ENCODE measurements around the gene CELA1. TPM values are rescaled to one million over a fixed set of nuclear protein-coding genes. Genes with fewer than 3 reads are reported as not detected.

The CELA1 gene
- total RNA-seq, 1 experiment from 2014 or later = not detected

DNA sequence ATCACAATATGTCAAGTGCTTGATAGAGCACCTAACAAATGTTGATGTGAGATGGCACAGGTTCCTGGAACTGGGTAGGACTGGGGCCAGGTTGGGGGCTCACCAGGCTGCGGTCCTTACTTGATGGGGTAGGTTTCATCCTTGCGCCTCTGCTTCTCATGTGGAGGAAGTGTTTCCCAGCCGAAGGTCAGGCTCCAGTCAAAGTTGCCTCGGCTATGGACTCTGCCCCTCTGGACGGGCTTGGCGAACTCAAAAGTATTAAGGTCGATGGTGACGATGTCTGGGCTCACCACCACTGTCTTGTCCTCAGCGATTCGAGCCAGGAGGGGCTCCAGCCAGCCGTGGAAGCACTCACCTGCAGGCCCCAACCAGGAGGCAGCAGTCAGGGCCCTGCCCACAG lies 17.5 kb upstream of the CELA1 start:
- H3K36me3 ChIP-seq (ENCODE audit: insufficient read depth, low read length, poor library complexity, severe bottlenecking) = no peaks in the 10 kb centered on the region
- CTCF ChIA-PET = no interaction called here
- H3K27ac ChIP-seq (ENCODE audit: low read depth, low read length, poor library complexity, severe bottlenecking) = no peak overlapping the region
- no peaks in the 10 kb centered on the region for H3K9me3 ChIP-seq (ENCODE audit: low read depth, low read length, poor library complexity, severe bottlenecking)
- no peak for TF ChIP-seq EZH2 (IDR thresholded peaks at IDR 0.05; ENCODE audit: borderline replicate concordance, low read depth, low read length, poor library complexity, severe bottlenecking)
- TF ChIP-seq, protein P1, sequence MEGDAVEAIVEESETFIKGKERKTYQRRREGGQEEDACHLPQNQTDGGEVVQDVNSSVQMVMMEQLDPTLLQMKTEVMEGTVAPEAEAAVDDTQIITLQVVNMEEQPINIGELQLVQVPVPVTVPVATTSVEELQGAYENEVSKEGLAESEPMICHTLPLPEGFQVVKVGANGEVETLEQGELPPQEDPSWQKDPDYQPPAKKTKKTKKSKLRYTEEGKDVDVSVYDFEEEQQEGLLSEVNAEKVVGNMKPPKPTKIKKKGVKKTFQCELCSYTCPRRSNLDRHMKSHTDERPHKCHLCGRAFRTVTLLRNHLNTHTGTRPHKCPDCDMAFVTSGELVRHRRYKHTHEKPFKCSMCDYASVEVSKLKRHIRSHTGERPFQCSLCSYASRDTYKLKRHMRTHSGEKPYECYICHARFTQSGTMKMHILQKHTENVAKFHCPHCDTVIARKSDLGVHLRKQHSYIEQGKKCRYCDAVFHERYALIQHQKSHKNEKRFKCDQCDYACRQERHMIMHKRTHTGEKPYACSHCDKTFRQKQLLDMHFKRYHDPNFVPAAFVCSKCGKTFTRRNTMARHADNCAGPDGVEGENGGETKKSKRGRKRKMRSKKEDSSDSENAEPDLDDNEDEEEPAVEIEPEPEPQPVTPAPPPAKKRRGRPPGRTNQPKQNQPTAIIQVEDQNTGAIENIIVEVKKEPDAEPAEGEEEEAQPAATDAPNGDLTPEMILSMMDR (conservative IDR thresholded peaks at IDR 0.05; ENCODE audit: low read depth, low read length) = no peak
- H3K27me3 ChIP-seq (replicated peaks; ENCODE audit: insufficient read depth, low read depth, low read length, poor library complexity) = no peaks in the 10 kb centered on the region
- POLR2A ChIA-PET (ENCODE audit: low non-redundant PET) = no interaction called here
- H3K4me3 ChIP-seq (ENCODE audit: low read depth, low read length, poor library complexity, severe bottlenecking) = no peak overlapping the region
- peaks cover 5% of the 10 kb centered on the region for H3K4me1 ChIP-seq (ENCODE audit: insufficient read depth, low read length, poor library complexity, severe bottlenecking)
- no TSS peak for BruUV-seq (replicated peaks)
- DNase-seq (ENCODE audit: low spot score) = no peak
- intact Hi-C loops (cut with micrococcal nuclease; ENCODE audit: unreplicated experiment) = no loop called here

DNA sequence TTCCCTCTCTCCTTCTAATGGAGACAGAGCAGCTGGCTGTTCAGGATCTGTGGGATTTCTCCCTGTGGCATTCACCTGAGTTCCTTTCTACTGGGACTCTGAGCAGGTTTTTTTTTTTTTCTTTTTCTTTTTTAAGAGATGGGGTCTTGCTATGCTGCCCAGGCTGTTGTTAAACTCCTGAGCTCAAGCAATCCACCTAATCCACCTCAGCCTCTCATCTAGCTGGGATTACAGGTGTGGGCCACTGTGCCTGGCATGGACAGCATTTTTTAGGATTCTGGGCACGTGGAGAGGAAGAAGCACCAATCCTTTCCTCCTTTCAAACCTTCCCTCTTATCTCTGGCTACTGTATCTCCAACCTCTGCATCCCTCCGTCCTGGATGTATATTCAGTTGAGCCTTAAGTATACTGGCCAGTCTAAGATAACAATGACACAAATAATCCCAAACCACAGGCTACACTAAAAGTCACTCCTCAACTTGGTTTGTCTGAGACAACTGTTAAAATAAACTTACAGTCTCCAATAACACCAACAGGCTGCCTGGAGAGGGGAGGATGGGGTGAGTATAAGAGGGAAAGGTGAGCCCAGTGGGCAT lies 16.4 kb upstream of the CELA1 start:
- ChIA-PET POLR2A (ENCODE audit: low non-redundant PET) (interaction anchor here (0.5 kb wide), 1 partner anchor 145 kb away, joined by 4 read pairs; the partner anchor contains the start of gene POU6F1), CTCF (no interaction called here)
- Histone ChIP-seq H3K9me3 (ENCODE audit: low read depth, low read length, poor library complexity, severe bottlenecking) (no peaks in the 10 kb centered on the region), H3K4me1 (ENCODE audit: insufficient read depth, low read length, poor library complexity, severe bottlenecking) (peaks cover 5% of the 10 kb centered on the region), H3K27ac (ENCODE audit: low read depth, low read length, poor library complexity, severe bottlenecking) (no peak overlapping the region), H3K36me3 (ENCODE audit: insufficient read depth, low read length, poor library complexity, severe bottlenecking) (no peaks in the 10 kb centered on the region), H3K27me3 (replicated peaks; ENCODE audit: insufficient read depth, low read depth, low read length, poor library complexity) (no peaks in the 10 kb centered on the region), H3K4me3 (ENCODE audit: low read depth, low read length, poor library complexity, severe bottlenecking) (no peak overlapping the region)
- no TSS peak for BruUV-seq (replicated peaks)
- DNase-seq (ENCODE audit: low spot score) = no peak
- TF ChIP-seq, protein P1 (conservative IDR thresholded peaks at IDR 0.05; ENCODE audit: low read depth, low read length) = no peak
- no peak for TF ChIP-seq EZH2 (IDR thresholded peaks at IDR 0.05; ENCODE audit: borderline replicate concordance, low read depth, low read length, poor library complexity, severe bottlenecking)
- intact Hi-C loops (cut with micrococcal nuclease; ENCODE audit: unreplicated experiment) = no loop called here

DNA sequence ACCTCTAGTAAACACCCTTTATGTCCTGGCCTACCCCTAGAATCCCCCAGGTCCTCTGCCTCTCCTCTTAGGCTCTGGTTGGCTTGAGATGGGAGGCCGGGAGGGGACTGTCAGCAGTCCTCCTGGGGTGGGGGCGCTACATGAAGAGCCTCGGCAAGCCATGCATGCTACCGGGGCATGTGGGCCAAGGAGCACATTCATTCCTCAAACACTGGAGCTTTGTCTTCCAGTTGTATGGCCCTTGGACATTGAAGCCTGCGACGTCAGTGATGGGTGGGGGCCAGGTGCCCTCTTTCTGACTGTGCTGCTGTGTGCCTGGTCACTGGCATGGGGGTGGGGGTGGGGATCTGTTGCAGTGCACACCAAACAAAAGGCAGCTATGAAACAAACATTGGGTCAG lies 15.8 kb upstream of the CELA1 start:
- Histone ChIP-seq H3K27me3 (replicated peaks; ENCODE audit: insufficient read depth, low read depth, low read length, poor library complexity) (no peaks in the 10 kb centered on the region), H3K4me1 (ENCODE audit: insufficient read depth, low read length, poor library complexity, severe bottlenecking) (peaks cover 5% of the 10 kb centered on the region), H3K27ac (ENCODE audit: low read depth, low read length, poor library complexity, severe bottlenecking) (no peak overlapping the region), H3K4me3 (ENCODE audit: low read depth, low read length, poor library complexity, severe bottlenecking) (no peak overlapping the region), H3K9me3 (ENCODE audit: low read depth, low read length, poor library complexity, severe bottlenecking) (no peaks in the 10 kb centered on the region), H3K36me3 (ENCODE audit: insufficient read depth, low read length, poor library complexity, severe bottlenecking) (no peaks in the 10 kb centered on the region)
- ChIA-PET POLR2A (ENCODE audit: low non-redundant PET) (interaction anchor here (0.5 kb wide), 1 partner anchor 144 kb away, joined by 4 read pairs; the partner anchor contains the start of gene POU6F1), CTCF (no interaction called here)
- no peak for DNase-seq (ENCODE audit: low spot score)
- intact Hi-C loops (cut with micrococcal nuclease; ENCODE audit: unreplicated experiment) = no loop called here
- TF ChIP-seq, protein P1 (conservative IDR thresholded peaks at IDR 0.05; ENCODE audit: low read depth, low read length) = no peak
- no peak for TF ChIP-seq EZH2 (IDR thresholded peaks at IDR 0.05; ENCODE audit: borderline replicate concordance, low read depth, low read length, poor library complexity, severe bottlenecking)
- no TSS peak for BruUV-seq (replicated peaks)
